ENCODE data around the gene FRG1. TPM values are rescaled to one million over a fixed set of nuclear protein-coding genes. Genes with fewer than 3 reads are reported as not detected.
"Not testable (repeated sequence)": the region's sequence is repeated elsewhere in the genome, so short reads cannot be mapped to it uniquely, and the experiment has no call there.

FRG1 gene
- 10 to 100 TPM; 60.4 to 63.0 TPM for total RNA-seq

DNA sequence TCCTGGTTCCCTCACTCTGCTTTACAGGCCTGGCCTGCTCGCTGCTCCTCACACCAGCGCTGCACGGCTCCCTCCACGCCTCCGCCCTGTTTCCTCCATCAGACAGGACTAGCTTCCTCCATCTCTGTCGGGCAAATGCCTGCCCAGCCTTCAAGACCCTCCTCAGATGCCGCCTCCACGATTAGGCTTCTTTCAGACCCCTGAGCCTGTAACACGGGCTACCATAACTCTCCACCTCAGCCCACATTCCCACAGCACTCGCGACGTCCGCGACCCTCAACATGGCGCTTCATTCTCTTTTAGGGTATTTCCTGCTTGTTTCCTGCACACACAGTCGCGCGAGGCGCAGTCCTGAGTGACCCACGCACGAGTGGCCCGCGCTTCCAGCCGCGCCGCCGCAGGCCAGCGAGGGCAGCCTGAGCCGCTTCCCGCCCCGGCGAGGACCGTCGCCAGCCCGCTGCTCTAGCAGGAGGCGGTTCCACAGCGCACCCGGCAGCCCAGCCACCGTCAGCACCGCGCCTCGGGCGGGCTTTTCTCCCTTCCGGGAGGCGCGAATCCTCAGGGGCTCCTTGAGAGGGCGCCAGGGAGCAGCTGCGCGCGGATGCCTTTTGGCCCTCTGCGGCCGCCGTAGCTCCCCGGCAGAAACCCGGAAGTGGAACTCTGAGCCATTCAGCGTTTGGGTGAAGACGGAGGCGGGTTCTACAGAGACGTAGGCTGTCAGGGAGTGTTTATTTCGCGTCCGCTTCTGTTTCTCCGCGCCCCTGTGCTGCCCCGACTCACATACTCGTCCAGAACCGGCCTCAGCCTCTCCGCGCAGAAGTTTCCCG is at the start of gene FRG1:
Gene FRG1, plus strand, starts transcription at position 695 of the 827 bp plus-strand sequence. CDS start 138 bp downstream, outside the sequence.
- Mint-ChIP-seq H3K4me1 (peaks cover 38% of the 10 kb centered on the region), H3K27me3 (no peaks in the 10 kb centered on the region), H3K9me3 (peaks cover 10% of the 10 kb centered on the region), H3K36me3 (peaks cover 45% of the 10 kb centered on the region), H3K27ac (peak within 1 kb of the TSS; percentile 97), H3K4me3 (peak within 1 kb of the TSS; percentile 92)
- DNase-seq = peak; percentile 96

DNA sequence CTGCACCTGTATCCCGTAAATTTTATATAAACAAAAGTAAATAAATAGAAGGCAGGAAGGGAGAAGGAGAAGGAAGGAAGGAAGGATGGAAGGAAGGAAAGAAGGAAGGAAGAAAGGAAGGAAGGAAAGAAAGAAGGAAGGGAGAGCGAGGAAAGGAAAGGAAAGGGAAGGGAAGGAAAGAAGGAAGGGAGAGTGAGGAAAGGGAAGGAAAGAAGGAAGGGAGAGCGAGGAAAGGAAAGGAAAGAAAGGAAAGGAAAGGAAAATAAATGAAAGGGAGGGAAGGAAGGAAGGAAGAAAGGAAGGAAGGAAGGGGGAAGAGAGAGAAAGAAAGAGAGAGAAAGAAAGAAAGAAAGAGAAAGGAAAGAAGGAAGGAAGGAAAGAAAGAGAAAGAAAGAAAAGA is 43.0 kb upstream of the FRG1 start:
- Mint-ChIP-seq H3K4me1 (no peaks in the 10 kb centered on the region), H3K27ac (no peak overlapping the region), H3K9me3 (peaks cover 7% of the 10 kb centered on the region), H3K36me3 (peaks cover 3% of the 10 kb centered on the region), H3K4me3 (no peak overlapping the region), H3K27me3 (no peaks in the 10 kb centered on the region)
- no peak for DNase-seq

DNA sequence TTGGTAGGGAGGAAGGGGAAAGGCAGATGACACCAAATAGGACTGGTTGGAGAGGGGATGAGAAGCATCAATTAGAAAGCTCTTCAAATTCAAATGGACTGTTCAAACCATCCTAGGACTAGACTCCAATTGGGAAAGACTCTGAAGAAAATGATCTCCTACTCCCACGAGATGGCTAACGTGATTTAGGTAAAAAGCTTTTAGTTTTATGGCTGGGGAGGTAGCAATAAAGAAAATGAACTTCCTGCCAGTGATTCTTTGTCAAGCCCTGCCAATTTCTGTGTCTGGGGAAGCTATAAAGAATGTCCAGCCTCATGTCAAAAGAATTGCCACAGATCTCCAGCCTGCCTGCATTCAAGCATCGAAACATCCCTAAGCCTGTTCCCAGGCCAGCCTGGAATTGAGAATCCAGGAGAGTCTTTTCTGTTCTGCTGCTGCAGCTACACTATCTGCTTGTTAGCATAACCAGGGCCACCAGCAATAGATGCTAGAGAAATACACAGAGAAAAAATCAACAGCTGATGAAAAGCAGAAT is 41.1 kb upstream of the FRG1 start:
- not testable (repeated sequence) for H3K27ac Mint-ChIP-seq, H3K9me3 Mint-ChIP-seq, H3K4me1 Mint-ChIP-seq, DNase-seq, H3K27me3 Mint-ChIP-seq, H3K36me3 Mint-ChIP-seq, H3K4me3 Mint-ChIP-seq

DNA sequence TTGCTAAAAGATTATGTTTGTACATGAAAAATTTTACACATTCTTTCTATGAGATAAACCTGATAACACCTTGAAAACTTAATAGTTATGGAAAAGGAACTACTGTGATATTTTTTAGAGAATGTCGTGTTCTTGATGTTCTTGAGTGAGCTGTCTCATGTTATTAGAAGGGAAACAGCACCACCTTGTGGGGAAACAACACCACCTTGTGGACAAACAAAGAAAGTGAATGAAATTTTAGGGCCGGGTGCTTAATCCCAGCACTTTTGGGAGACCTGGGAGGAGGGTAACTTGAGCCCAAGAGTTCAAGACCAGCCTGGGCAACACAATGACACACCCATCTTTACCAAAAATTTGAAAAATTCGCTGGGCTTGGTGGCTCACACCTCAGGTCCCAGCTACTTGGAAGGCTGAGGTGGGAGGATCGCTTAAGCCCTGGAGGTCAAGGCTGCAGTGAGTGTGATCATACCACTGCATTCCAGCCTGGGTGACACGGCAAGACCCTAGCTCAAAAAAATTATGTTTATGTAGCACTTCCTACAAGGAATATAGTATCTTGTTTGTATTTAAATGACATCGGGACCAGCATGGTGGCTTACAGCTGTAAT is 36.1 kb upstream of the FRG1 start:
- not testable (repeated sequence) for H3K36me3 Mint-ChIP-seq, H3K4me1 Mint-ChIP-seq, H3K4me3 Mint-ChIP-seq, H3K27me3 Mint-ChIP-seq, H3K9me3 Mint-ChIP-seq, H3K27ac Mint-ChIP-seq
- peak; percentile 27 for DNase-seq

DNA sequence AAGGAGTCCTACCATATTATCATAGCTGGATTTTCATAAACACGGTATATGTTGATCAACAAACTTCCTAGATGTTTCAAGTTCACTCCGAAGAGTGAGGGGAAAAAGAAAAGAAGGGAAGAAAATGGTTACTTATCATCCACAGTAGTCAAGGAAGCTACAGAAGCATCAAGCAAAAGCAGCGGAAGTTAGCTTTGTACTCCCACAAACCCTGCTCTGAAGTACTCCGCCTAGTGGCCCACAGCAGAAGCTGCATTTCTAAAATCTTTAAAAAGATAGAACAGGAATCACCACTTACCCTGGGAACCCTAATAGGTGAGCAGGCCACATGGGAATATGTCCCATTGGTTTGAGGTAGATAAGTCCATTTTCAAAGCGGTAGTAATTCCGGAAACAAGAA is 28.5 kb upstream of the FRG1 start:
- peaks cover 12% of the 10 kb centered on the region for H3K9me3 Mint-ChIP-seq
- no peaks in the 10 kb centered on the region for H3K27me3 Mint-ChIP-seq
- H3K27ac Mint-ChIP-seq = no peak overlapping the region
- peaks cover 1% of the 10 kb centered on the region for H3K4me1 Mint-ChIP-seq
- no peak overlapping the region for H3K4me3 Mint-ChIP-seq
- peaks cover 28% of the 10 kb centered on the region for H3K36me3 Mint-ChIP-seq
- no peak for DNase-seq

DNA sequence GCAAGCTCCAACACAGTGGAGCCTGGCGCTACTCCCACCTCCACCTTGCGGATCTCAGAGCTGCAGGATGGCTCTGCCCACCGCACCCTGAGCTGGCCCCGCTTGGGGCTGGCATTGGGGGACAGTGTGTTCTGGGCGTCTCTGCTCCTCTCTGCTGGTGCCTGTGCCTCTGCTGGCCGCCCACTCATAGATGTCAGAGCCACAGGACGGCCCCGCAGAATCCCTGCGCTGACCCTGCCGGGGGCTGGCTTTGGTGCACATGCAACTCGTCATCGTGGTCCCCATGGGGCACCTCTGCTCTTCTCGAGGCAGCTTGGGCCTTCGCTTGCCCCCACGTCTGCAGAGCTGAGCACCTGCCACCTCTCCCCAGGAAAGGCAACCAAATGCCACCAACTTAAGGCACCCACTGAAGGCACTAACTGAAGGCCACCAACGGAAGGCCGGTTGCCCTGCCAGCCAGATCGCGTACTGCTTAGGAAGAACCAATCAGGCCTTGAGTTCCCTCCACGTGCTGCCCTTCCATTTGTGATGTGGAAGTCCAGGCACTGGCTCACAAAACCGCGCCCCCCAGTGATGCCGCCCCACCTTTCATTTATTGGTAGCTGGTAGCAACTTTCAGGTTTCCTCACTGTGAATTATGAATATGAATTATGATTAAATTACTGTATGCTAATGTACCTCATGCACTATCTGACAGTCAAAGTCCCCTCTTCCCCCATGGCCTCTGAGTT is 23.3 kb upstream of the FRG1 start:
- DNase-seq = no peak
- Mint-ChIP-seq H3K36me3 (peaks cover 61% of the 10 kb centered on the region), H3K4me1 (peaks cover 1% of the 10 kb centered on the region), H3K27ac (no peak overlapping the region), H3K9me3 (peaks cover 16% of the 10 kb centered on the region), H3K4me3 (no peak overlapping the region), H3K27me3 (no peaks in the 10 kb centered on the region)

DNA sequence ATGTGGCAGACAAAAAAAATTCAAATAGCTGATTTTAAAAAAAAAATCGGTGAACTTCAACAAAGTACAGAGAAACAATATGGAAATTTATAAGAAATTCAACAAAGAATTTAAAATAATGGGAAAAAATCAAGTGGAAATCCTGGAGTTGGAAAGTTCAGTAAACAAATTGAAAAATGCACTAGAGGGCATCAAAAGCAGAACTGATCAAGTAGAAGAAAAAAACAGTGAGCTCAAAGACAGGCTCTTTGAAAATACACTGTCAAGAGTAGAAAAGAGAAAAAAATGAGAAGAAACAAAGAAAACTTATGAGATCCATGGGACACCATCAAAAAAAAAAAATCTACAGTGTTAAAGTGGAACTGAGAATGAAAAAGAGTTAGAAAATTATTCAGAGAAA is 19.6 kb upstream of the FRG1 start:
- no peak overlapping the region for H3K27ac Mint-ChIP-seq
- no peak for DNase-seq
- no peaks in the 10 kb centered on the region for H3K4me1 Mint-ChIP-seq
- H3K4me3 Mint-ChIP-seq = no peak overlapping the region
- peaks cover 70% of the 10 kb centered on the region for H3K36me3 Mint-ChIP-seq
- H3K27me3 Mint-ChIP-seq = no peaks in the 10 kb centered on the region
- peaks cover 24% of the 10 kb centered on the region for H3K9me3 Mint-ChIP-seq

DNA sequence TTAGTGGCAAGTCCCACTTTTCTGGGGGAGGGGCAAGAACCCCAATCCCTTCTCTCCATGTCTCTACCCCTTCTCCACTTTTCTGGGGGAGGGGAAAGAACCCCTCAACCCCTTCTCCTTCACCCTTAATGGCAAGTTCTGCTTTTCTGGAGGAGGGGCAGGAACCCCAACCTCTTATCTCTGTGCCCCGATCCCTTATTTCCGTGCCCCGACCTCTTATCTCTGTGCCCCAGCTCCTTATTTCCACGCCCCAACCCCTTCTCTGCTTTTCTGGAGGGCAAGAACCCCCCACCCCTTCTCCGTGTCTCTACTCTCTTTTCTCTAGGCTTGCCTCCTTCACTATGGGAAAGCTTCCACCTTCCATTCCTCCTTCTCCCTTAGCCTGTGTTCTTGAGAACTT is 13.9 kb upstream of the FRG1 start:
- Mint-ChIP-seq H3K36me3 (peaks cover 73% of the 10 kb centered on the region), H3K9me3 (peaks cover 25% of the 10 kb centered on the region)
- H3K27me3 Mint-ChIP-seq = not testable (repeated sequence)

DNA sequence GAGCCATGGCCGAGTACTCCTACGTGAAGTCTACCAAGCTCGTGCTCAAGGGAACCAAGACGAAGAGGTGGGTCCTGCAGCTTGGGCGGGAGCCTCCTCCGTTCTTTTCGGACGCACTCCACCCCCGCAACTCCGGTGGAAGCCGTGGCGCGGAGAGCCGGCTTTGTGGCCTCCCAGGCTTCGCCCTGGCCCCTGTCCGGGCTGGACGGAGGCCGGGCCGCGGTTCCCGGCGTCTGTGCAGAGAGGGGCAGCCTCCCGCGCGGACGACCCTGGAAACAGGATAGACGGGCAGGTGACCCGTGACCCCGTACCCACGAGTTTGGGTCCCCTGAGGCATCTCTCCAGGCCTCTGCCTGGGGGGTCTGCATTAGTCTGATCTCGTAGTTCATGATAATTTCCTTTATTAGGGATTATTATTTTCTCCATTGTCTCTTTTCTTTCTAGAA is 356 bp downstream of the FRG1 start:
- DNase-seq = no peak
- peak overlapping the region; percentile 92 for H3K4me3 Mint-ChIP-seq
- H3K9me3 Mint-ChIP-seq = peaks cover 10% of the 10 kb centered on the region
- H3K27me3 Mint-ChIP-seq = no peaks in the 10 kb centered on the region
- peak overlapping the region; percentile 97 for H3K27ac Mint-ChIP-seq
- H3K4me1 Mint-ChIP-seq = peaks cover 45% of the 10 kb centered on the region
- H3K36me3 Mint-ChIP-seq = peaks cover 50% of the 10 kb centered on the region

More for the DNA sequence above, 13.9 kb upstream of the FRG1 start:
- H3K4me3 Mint-ChIP-seq, H3K27ac Mint-ChIP-seq, H3K4me1 Mint-ChIP-seq, DNase-seq: not testable (repeated sequence)

DNA sequence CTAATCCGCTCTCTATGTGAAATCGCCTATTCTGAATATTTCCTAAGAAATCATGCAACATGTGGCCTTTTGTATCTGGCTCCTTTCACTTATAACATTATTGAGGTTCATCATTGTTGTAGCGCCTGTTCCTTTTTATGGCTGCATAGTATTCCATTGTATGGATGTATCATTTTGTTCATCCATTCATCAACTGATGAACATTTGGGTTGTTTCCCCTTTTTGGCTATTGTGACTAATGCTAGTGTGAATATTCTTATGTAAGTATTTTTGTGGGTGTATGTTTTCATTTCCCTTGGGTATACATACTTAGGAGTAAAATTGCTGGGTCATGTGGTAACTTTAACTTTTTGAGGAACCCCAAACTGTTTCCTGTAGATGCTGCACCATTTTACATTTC is 1.7 kb downstream of the FRG1 start:
- not testable (repeated sequence) for H3K27ac Mint-ChIP-seq, H3K27me3 Mint-ChIP-seq, DNase-seq
- Mint-ChIP-seq H3K36me3 (peaks cover 43% of the 10 kb centered on the region), H3K9me3 (peaks cover 10% of the 10 kb centered on the region), H3K4me3 (peak overlapping the region; percentile 63), H3K4me1 (peaks cover 54% of the 10 kb centered on the region)

DNA sequence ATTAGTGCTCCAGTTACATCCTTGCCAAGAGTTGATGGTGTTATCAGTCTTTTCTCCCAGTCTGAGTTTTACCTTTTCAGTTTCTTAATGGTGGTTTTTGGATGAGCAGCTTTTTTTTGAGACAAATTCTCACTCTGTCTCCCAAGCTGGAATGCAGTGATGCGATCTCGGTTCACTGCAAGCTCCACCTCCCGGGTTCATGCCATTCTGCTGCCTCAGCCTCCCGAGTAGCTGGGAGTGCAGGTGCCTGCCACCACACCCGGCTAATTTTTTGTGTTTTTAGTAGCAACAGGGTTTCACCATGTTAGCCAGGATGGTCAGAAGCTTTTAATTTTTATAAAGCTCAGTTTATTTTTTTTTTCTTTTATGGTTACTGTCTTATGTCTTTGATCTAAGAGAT is 3.4 kb downstream of the FRG1 start:
- not testable (repeated sequence) for DNase-seq, H3K4me3 Mint-ChIP-seq, H3K27me3 Mint-ChIP-seq, H3K27ac Mint-ChIP-seq
- Mint-ChIP-seq H3K9me3 (peaks cover 10% of the 10 kb centered on the region), H3K36me3 (peaks cover 43% of the 10 kb centered on the region), H3K4me1 (peaks cover 62% of the 10 kb centered on the region)

DNA sequence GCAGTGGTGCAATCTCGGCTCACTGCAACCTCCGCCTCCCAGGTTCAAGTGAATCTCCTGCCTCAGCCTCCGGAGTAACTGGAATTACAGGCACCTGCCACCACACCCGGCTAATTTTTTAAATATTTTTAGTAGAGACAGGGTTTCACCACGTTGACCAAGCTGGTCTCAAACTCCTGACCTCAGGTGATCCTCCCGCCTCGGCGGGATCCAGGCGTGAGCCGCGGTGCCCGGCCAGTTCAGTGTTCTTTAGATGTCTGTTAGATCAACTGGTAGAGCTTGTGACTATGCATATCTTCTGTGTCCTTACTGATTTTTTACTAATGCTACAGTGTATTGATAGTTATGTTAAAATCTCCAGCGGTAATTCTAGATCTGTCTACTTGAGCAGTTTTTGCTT is 6.2 kb downstream of the FRG1 start:
- not testable (repeated sequence) for H3K9me3 Mint-ChIP-seq, H3K27ac Mint-ChIP-seq, H3K27me3 Mint-ChIP-seq, H3K4me3 Mint-ChIP-seq, DNase-seq
- Mint-ChIP-seq H3K36me3 (peaks cover 40% of the 10 kb centered on the region), H3K4me1 (peaks cover 51% of the 10 kb centered on the region)

DNA sequence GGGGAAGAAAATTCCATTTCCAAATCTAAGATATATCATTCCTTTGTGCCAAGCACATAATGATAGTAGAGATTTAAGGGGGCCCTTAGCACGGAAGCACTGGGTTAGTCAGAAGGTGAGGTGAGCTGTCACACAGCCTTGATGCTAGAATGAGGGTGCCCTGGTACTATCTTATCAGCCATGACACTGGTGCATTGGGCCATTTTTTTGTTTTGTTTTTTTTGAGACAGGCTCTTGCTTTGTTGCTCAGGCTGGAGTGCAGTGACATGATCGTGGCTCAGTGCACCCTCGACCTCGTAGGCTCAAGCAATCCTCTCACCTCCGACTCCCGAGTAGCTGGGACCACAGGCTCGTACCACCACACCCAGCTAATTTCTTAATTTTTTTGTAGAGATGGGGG is 7.8 kb downstream of the FRG1 start:
- Mint-ChIP-seq H3K4me1 (peaks cover 39% of the 10 kb centered on the region), H3K36me3 (peaks cover 32% of the 10 kb centered on the region)
- not testable (repeated sequence) for DNase-seq, H3K9me3 Mint-ChIP-seq, H3K27ac Mint-ChIP-seq, H3K4me3 Mint-ChIP-seq, H3K27me3 Mint-ChIP-seq

DNA sequence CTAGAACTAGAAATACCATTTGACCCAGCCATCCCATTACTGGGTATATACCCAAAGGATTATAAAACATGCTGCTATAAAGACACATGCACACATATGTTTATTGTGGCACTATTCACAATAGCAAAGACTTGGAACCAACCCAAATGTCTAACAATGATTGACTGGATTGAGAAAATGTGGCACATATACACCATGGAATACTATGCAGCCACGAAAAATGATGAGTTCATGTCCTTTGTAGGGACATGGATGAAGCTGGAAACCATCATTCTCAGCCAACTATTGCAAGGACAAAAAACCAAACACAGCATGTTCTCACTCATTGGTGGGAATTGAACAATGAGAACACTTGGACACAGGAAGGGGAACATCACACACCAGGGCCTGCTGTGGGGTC is 28.6 kb downstream of the FRG1 start:
- not testable (repeated sequence) for H3K4me1 Mint-ChIP-seq, H3K4me3 Mint-ChIP-seq, H3K27me3 Mint-ChIP-seq, H3K27ac Mint-ChIP-seq, DNase-seq
- H3K36me3 Mint-ChIP-seq = peaks cover 14% of the 10 kb centered on the region
- peaks cover 23% of the 10 kb centered on the region for H3K9me3 Mint-ChIP-seq

DNA sequence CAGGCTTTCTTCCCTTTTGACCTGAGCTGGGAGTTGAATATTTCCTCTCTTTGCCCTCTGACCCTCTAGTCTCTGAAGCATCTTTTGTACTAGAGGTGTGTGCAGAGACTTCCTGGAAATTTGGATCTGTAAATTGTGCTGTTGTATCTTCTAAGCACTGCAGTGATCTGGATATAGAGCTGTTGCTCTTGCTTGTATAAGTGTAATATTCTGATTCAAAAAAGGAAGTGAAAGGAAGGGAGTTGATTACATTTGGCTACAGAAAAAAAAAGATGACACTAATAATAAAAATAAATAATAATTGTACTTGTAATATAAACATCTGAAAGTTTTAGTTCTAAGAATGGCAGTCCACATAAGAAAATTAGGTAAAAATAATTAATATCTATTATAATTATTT is 33.0 kb downstream of the FRG1 start:
- Mint-ChIP-seq H3K27ac (no peak overlapping the region), H3K4me3 (no peak overlapping the region), H3K9me3 (no peaks in the 10 kb centered on the region), H3K27me3 (peaks cover 9% of the 10 kb centered on the region), H3K36me3 (no peaks in the 10 kb centered on the region), H3K4me1 (peaks cover 3% of the 10 kb centered on the region)
- DNase-seq = no peak

Data from activated naive CD8-positive, alpha-beta T cell treated with anti-CD3 and anti-CD28 coated beads for 36 hours (primary cell).